Measurements from ENCODE around the gene ATN1.

The ATN1 gene

DNA sequence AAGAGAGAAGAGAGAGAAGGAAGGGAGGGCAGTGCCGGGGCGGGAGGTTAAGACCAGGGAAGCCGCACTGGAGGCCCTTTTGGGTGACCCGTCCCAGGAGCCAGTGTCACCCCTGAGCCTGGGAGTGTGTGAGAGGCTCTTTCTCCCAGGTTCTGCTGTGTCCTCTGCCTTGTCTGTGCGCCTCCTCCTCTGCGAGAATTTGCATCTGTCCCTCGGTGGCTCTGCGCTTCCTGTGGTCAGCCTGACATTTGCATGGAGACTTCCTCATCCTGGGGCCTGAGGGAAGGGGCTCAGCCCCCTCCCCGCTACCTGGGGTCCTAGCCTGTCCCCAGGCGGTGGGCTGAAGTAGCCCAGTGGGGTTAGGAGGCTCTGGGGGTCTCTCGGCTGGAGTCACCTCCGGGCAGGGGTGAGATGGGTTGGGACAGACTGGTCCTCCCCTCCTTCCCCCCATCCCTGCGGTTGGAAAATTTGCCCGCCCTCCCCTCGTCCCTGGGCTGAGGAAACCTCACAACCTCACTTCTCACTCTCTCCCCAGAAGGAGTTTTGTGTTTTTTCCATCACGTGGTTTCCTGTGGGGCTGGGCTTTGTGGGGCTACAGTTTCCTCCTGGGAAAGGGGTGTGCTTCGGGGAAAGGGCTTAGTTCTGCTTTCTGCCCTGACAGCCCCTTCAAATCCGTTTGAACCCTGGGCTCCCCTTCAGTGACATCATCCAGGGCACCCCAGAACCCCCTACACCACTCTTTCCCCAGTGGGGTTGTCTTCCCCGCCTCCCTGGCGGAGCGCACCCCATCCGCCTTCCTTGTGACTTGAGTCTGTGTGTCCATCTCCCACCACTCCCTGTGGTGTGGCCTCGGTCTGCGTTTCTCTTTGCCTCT is 25.9 kb downstream of the ATN1 start:
- no peak for TF ChIP-seq EGR1 (IDR thresholded peaks at IDR 0.05)
- TF ChIP-seq RAD21 (IDR thresholded peaks at IDR 0.05; ENCODE audit: low read depth) = no peak
- TF ChIP-seq NFIC (IDR thresholded peaks at IDR 0.05) = no peak
- TF ChIP-seq TCF12 (IDR thresholded peaks at IDR 0.05; ENCODE audit: low read depth) = no peak
- TF ChIP-seq TEAD4 (IDR thresholded peaks at IDR 0.05) = no peak
- TF ChIP-seq, protein P1, sequence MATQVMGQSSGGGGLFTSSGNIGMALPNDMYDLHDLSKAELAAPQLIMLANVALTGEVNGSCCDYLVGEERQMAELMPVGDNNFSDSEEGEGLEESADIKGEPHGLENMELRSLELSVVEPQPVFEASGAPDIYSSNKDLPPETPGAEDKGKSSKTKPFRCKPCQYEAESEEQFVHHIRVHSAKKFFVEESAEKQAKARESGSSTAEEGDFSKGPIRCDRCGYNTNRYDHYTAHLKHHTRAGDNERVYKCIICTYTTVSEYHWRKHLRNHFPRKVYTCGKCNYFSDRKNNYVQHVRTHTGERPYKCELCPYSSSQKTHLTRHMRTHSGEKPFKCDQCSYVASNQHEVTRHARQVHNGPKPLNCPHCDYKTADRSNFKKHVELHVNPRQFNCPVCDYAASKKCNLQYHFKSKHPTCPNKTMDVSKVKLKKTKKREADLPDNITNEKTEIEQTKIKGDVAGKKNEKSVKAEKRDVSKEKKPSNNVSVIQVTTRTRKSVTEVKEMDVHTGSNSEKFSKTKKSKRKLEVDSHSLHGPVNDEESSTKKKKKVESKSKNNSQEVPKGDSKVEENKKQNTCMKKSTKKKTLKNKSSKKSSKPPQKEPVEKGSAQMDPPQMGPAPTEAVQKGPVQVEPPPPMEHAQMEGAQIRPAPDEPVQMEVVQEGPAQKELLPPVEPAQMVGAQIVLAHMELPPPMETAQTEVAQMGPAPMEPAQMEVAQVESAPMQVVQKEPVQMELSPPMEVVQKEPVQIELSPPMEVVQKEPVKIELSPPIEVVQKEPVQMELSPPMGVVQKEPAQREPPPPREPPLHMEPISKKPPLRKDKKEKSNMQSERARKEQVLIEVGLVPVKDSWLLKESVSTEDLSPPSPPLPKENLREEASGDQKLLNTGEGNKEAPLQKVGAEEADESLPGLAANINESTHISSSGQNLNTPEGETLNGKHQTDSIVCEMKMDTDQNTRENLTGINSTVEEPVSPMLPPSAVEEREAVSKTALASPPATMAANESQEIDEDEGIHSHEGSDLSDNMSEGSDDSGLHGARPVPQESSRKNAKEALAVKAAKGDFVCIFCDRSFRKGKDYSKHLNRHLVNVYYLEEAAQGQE (IDR thresholded peaks at IDR 0.05; ENCODE audit: low read depth) = no peak
- no peak for TF ChIP-seq CEBPB (IDR thresholded peaks at IDR 0.05)
- no peak for TF ChIP-seq EP300 (IDR thresholded peaks at IDR 0.05; ENCODE audit: borderline replicate concordance)
- TF ChIP-seq ZBTB7A (IDR thresholded peaks at IDR 0.05; ENCODE audit: low read depth) = no peak
- no peak for TF ChIP-seq TAF1 (IDR thresholded peaks at IDR 0.05; ENCODE audit: low read depth)
- TF ChIP-seq, protein P2, sequence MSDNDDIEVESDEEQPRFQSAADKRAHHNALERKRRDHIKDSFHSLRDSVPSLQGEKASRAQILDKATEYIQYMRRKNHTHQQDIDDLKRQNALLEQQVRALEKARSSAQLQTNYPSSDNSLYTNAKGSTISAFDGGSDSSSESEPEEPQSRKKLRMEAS (IDR thresholded peaks at IDR 0.05) = no peak
- TF ChIP-seq, protein P3, sequence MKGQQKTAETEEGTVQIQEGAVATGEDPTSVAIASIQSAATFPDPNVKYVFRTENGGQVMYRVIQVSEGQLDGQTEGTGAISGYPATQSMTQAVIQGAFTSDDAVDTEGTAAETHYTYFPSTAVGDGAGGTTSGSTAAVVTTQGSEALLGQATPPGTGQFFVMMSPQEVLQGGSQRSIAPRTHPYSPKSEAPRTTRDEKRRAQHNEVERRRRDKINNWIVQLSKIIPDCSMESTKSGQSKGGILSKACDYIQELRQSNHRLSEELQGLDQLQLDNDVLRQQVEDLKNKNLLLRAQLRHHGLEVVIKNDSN (IDR thresholded peaks at IDR 0.05) = no peak

DNA sequence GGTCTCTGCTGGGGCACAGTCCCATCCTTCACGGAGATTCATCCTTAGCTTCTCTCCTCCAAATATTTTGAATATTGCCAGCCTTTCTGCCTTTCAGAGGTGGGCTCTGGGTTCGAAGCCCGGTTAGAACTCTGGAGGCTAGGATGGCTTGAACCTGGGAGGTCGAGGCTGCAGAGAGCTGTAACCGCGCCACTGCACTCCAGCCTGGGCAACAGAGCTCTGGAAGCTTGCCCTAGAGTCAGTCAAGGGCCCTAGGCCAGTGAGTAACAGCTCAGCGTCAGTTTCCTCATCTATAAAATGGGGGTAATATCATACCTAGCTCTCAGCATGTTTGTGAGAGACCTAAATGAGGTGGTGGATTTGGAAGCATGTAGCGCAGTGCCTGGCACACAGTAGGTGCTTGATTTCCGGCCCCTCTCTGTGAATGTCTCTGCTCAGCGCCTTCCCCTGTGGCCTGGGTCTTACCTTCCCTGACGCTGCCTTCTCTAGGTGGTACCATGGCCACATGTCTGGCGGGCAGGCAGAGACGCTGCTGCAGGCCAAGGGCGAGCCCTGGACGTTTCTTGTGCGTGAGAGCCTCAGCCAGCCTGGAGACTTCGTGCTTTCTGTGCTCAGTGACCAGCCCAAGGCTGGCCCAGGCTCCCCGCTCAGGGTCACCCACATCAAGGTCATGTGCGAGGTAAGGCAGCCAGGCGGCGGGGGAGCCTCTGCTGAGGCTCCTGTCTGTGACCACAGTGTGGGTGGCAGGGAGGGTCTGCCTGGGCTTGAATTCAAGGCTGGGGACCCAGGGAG is 26.8 kb downstream of the ATN1 start:
- TF ChIP-seq NFIC (IDR thresholded peaks at IDR 0.05) = no peak
- no peak for TF ChIP-seq FOXM1 (IDR thresholded peaks at IDR 0.05; ENCODE audit: borderline replicate concordance, low read depth)
- TF ChIP-seq RAD21 (IDR thresholded peaks at IDR 0.05; ENCODE audit: low read depth) = no peak
- TF ChIP-seq, protein P3 (IDR thresholded peaks at IDR 0.05) = no peak

DNA sequence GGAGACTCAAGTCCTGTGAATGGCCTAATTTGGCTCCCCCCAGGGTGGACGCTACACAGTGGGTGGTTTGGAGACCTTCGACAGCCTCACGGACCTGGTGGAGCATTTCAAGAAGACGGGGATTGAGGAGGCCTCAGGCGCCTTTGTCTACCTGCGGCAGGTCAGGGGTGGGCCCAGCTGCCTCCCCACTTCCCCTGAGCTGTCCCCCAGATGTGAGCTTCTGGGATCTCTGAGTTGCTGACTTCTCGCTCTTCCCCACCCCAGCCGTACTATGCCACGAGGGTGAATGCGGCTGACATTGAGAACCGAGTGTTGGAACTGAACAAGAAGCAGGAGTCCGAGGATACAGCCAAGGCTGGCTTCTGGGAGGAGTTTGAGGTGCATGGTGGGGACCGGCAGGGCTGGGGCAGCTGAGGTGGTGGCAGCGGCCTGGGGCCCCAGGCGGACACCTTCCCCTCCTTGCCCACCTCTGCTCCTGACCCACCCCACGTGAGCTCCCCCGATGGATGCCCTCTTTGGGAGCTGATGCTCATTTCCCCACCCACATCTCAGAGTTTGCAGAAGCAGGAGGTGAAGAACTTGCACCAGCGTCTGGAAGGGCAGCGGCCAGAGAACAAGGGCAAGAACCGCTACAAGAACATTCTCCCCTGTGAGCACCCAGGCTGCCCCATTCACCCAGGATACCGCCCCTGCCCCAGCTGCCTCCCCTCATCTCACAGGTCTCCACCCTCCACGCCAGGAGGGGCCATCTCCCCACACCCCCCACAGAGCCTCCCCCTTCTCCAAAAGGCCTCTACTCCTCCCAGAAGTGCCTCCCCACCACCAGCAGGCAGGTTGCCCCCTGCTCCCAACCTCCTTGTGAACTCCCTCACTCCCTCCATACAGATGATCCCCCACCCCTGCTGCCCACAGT is 27.6 kb downstream of the ATN1 start:
- TF ChIP-seq ZBTB7A (IDR thresholded peaks at IDR 0.05; ENCODE audit: low read depth) (no peak), TEAD4 (IDR thresholded peaks at IDR 0.05) (no peak), TCF12 (IDR thresholded peaks at IDR 0.05; ENCODE audit: low read depth) (no peak), CEBPB (IDR thresholded peaks at IDR 0.05) (no peak), TAF1 (IDR thresholded peaks at IDR 0.05; ENCODE audit: low read depth) (no peak), CREB1 (IDR thresholded peaks at IDR 0.05; ENCODE audit: low read depth) (no peak), EP300 (IDR thresholded peaks at IDR 0.05; ENCODE audit: borderline replicate concordance) (no peak), FOXM1 (IDR thresholded peaks at IDR 0.05; ENCODE audit: borderline replicate concordance, low read depth) (no peak), RAD21 (IDR thresholded peaks at IDR 0.05; ENCODE audit: low read depth) (no peak), YY1 (IDR thresholded peaks at IDR 0.05; ENCODE audit: low read depth) (no peak), EGR1 (IDR thresholded peaks at IDR 0.05) (no peak), NFIC (IDR thresholded peaks at IDR 0.05) (no peak)
- TF ChIP-seq, protein P1 (IDR thresholded peaks at IDR 0.05; ENCODE audit: low read depth) = no peak
- TF ChIP-seq, protein P3 (IDR thresholded peaks at IDR 0.05) = no peak
- TF ChIP-seq, protein P2 (IDR thresholded peaks at IDR 0.05) = no peak

DNA sequence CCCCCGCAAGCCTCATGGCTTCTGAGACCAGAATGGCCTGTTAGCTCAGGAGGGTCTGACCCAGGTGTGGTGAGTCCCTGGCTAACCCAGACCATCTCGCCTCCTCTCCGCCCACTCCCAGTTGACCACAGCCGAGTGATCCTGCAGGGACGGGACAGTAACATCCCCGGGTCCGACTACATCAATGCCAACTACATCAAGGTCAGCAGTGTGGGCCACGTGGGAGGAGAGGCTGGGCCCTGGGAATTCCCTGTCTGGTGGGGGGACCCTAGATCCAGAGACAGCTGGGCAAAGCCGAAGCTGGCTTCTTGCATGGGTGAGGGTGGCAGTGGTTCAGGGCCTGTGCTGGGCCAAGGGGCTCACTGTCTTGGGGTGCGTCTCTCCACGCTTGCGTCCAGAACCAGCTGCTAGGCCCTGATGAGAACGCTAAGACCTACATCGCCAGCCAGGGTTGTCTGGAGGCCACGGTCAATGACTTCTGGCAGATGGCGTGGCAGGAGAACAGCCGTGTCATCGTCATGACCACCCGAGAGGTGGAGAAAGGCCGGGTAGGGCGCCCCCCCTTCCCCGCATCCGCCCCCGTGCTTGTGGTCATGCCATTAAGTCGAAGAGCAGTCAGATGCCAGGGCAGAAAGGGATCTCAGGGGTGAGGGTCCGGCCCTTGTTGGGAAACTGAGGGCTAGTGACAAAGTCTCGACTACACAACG is 28.4 kb downstream of the ATN1 start:
- TF ChIP-seq FOXM1 (IDR thresholded peaks at IDR 0.05; ENCODE audit: borderline replicate concordance, low read depth) = no peak
- TF ChIP-seq CEBPB (IDR thresholded peaks at IDR 0.05) = no peak
- no peak for TF ChIP-seq EP300 (IDR thresholded peaks at IDR 0.05; ENCODE audit: borderline replicate concordance)
- TF ChIP-seq TAF1 (IDR thresholded peaks at IDR 0.05; ENCODE audit: low read depth) = no peak
- TF ChIP-seq CREB1 (IDR thresholded peaks at IDR 0.05; ENCODE audit: low read depth) = no peak
- TF ChIP-seq, protein P3 (IDR thresholded peaks at IDR 0.05) = no peak
- no peak for TF ChIP-seq TEAD4 (IDR thresholded peaks at IDR 0.05)
- no peak for TF ChIP-seq RAD21 (IDR thresholded peaks at IDR 0.05; ENCODE audit: low read depth)
- TF ChIP-seq, protein P1 (IDR thresholded peaks at IDR 0.05; ENCODE audit: low read depth) = no peak
- TF ChIP-seq ZBTB7A (IDR thresholded peaks at IDR 0.05; ENCODE audit: low read depth) = no peak
- TF ChIP-seq, protein P2 (IDR thresholded peaks at IDR 0.05) = no peak
- no peak for TF ChIP-seq YY1 (IDR thresholded peaks at IDR 0.05; ENCODE audit: low read depth)
- TF ChIP-seq TCF12 (IDR thresholded peaks at IDR 0.05; ENCODE audit: low read depth) = no peak
- no peak for TF ChIP-seq NFIC (IDR thresholded peaks at IDR 0.05)
- TF ChIP-seq EGR1 (IDR thresholded peaks at IDR 0.05) = no peak
